ENCODE data around the gene NOTCH2. TPM values are rescaled to one million over a fixed set of nuclear protein-coding genes. Genes with fewer than 3 reads are reported as not detected.
A peak's percentile ranks its signal among the peaks of the same experiment; 100 is the strongest.

NOTCH2 gene
- total RNA-seq, 1 experiment from 2014 or later: 61.5 TPM

DNA sequence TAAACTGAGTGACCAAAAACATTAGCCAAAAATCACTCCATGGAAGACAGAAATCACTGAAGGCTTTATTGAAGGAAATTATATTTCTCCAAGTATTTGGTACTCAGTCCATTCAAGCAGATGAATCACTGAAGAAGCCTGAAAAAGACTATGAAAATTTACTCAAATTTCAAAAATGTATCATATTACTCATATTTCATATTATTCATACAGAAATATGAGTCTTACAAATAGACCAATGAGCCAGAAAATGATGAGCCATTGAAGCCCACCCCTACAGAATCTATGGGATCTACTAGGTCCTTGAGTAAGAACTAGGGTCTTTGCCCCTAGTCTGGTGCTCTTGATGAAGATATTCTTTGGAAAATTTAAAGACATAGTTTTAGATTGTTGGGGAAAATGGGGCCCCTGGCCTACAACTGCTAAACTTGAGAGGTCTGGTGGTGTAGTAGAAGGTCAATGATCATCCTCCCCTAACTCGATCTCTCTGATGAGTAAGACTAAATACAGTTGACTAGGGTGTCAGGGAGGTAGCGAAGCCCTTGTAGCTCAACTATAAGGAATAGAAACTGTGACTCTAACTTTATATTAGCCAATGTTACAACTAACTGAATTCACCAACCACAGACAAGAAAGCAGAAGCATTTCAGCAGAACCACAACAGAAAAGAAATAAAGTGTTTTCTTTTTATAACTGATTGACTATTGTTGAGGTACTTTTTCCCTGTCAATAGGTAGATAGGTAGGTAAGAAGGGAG is 81.0 kb downstream of the NOTCH2 start:
- H3F3A ChIP-seq (ENCODE audit: low read length, unreplicated experiment): no peaks in the 10 kb centered on the region
- H3K9me2 ChIP-seq (replicated peaks; ENCODE audit: low read length): no peaks in the 10 kb centered on the region
- BruUV-seq (replicated peaks): no TSS peak
- peaks cover 32% of the 10 kb centered on the region for H3K4me1 ChIP-seq (ENCODE audit: insufficient read depth, low read length)
- intact Hi-C loops (cut with micrococcal nuclease): no loop called here
- H3K9me3 ChIP-seq (ENCODE audit: low read length): no peaks in the 10 kb centered on the region
- ChIA-PET CTCF (no interaction called here), POLR2A (ENCODE audit: unreplicated experiment) (no interaction called here)
- peak overlapping the region; percentile 37 for H3K27ac ChIP-seq (ENCODE audit: low read length)
- H3K4me3 ChIP-seq (ENCODE audit: low read length): no peak overlapping the region
- no peak for TF ChIP-seq EZH2phosphoT487 (IDR thresholded peaks at IDR 0.05; ENCODE audit: borderline replicate concordance, low read length)
- no peak for TF ChIP-seq CTCF (conservative IDR thresholded peaks at IDR 0.05; ENCODE audit: low read depth, low read length)
- TF ChIP-seq EZH2 (IDR thresholded peaks at IDR 0.05; ENCODE audit: low read length, unreplicated experiment): no peak
- DNase-seq: peak; percentile 34
- H3K4me2 ChIP-seq (ENCODE audit: low read length): peak overlapping the region; percentile 38
- no peak overlapping the region for H3K9ac ChIP-seq (ENCODE audit: low read length)
- H2AFZ ChIP-seq (ENCODE audit: low read length): no peak overlapping the region
- no peaks in the 10 kb centered on the region for H3K79me2 ChIP-seq (ENCODE audit: low read length)
- peak; percentile 74 for ATAC-seq
- H3K36me3 ChIP-seq (ENCODE audit: low read depth, low read length): peaks cover 3% of the 10 kb centered on the region
- no peaks in the 10 kb centered on the region for H4K20me1 ChIP-seq (ENCODE audit: low read length)
- H3K27me3 ChIP-seq (ENCODE audit: low read length): no peaks in the 10 kb centered on the region

DNA sequence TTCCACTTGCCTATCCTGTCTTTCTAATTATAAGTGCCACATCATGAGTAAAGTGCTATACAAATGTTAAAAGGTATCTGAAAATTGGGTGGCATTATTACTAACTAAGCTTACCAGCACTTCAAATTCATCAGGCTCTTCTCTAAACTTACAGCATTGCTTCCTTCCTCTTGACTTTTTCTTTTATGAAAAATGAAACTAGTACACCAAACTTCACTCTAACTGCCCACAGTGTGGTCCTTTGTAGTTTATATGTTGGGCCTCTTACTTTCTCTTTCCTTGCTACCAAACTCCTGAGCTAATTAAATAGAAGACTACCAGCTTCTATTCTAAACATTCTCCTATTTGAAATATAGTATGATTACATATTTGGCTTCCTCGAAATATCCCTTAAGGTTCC is 81.8 kb downstream of the NOTCH2 start:
- Histone ChIP-seq H3K36me3 (ENCODE audit: low read depth, low read length) (peaks cover 3% of the 10 kb centered on the region), H3K9me3 (ENCODE audit: low read length) (no peaks in the 10 kb centered on the region), H3K4me3 (ENCODE audit: low read length) (no peak overlapping the region), H3K4me2 (ENCODE audit: low read length) (peak overlapping the region; percentile 38), H3K27ac (ENCODE audit: low read length) (peak overlapping the region; percentile 37), H3K9me2 (replicated peaks; ENCODE audit: low read length) (no peaks in the 10 kb centered on the region), H4K20me1 (ENCODE audit: low read length) (no peaks in the 10 kb centered on the region), H3F3A (ENCODE audit: low read length, unreplicated experiment) (no peaks in the 10 kb centered on the region), H2AFZ (ENCODE audit: low read length) (no peak overlapping the region), H3K27me3 (ENCODE audit: low read length) (no peaks in the 10 kb centered on the region), H3K79me2 (ENCODE audit: low read length) (no peaks in the 10 kb centered on the region), H3K9ac (ENCODE audit: low read length) (no peak overlapping the region), H3K4me1 (ENCODE audit: insufficient read depth, low read length) (peaks cover 33% of the 10 kb centered on the region)
- intact Hi-C loops (cut with micrococcal nuclease): no loop called here
- ATAC-seq (no peak), DNase-seq (no peak)
- CTCF ChIA-PET: no interaction called here
- TF ChIP-seq CTCF (conservative IDR thresholded peaks at IDR 0.05; ENCODE audit: low read depth, low read length) (no peak), EZH2 (IDR thresholded peaks at IDR 0.05; ENCODE audit: low read length, unreplicated experiment) (no peak), EZH2phosphoT487 (IDR thresholded peaks at IDR 0.05; ENCODE audit: borderline replicate concordance, low read length) (no peak)
- POLR2A ChIA-PET (ENCODE audit: unreplicated experiment): no interaction called here
- no TSS peak for BruUV-seq (replicated peaks)

GRCh38 chr1:119987112-119987511 is 82.3 kb downstream of the NOTCH2 start:
- ChIA-PET POLR2A (ENCODE audit: unreplicated experiment) (no interaction called here), CTCF (no interaction called here)
- H3K9ac ChIP-seq (ENCODE audit: low read length): no peak overlapping the region
- H3K79me2 ChIP-seq (ENCODE audit: low read length): no peaks in the 10 kb centered on the region
- ATAC-seq: peak; percentile 84
- 0 out of 2 replicates have a peak overlapping the region, but pooled peaks have one; percentile 37 for H3K27ac ChIP-seq (ENCODE audit: low read length)
- H3K9me3 ChIP-seq (ENCODE audit: low read length): no peaks in the 10 kb centered on the region
- H3F3A ChIP-seq (ENCODE audit: low read length, unreplicated experiment): no peaks in the 10 kb centered on the region
- no TSS peak for BruUV-seq (replicated peaks)
- H3K4me2 ChIP-seq (ENCODE audit: low read length): 0 out of 2 replicates have a peak overlapping the region, but pooled peaks have one; percentile 38
- intact Hi-C loops (cut with micrococcal nuclease): no loop called here
- TF ChIP-seq CTCF (conservative IDR thresholded peaks at IDR 0.05; ENCODE audit: low read depth, low read length) (no peak), EZH2phosphoT487 (IDR thresholded peaks at IDR 0.05; ENCODE audit: borderline replicate concordance, low read length) (no peak), EZH2 (IDR thresholded peaks at IDR 0.05; ENCODE audit: low read length, unreplicated experiment) (no peak)
- H3K4me3 ChIP-seq (ENCODE audit: low read length): no peak overlapping the region
- H3K4me1 ChIP-seq (ENCODE audit: insufficient read depth, low read length): peaks cover 39% of the 10 kb centered on the region
- peak; percentile 80 for DNase-seq
- no peaks in the 10 kb centered on the region for H3K9me2 ChIP-seq (replicated peaks; ENCODE audit: low read length)
- no peak overlapping the region for H2AFZ ChIP-seq (ENCODE audit: low read length)
- H3K27me3 ChIP-seq (ENCODE audit: low read length): no peaks in the 10 kb centered on the region
- peaks cover 3% of the 10 kb centered on the region for H3K36me3 ChIP-seq (ENCODE audit: low read depth, low read length)
- H4K20me1 ChIP-seq (ENCODE audit: low read length): no peaks in the 10 kb centered on the region

Measured in PC-3 (cell line).